HepG2 (cell line): Measurements from ENCODE around the gene TSGA10IP. TPM values are rescaled to one million over a fixed set of nuclear protein-coding genes. Genes with fewer than 3 reads are reported as not detected.

Experiments
- FOXJ3 ChIP-seq: sonication (generic); formaldehyde crosslinking; IDR thresholded peaks from 2 replicates; pipeline ENCODE4 v1.4.0; 2020; ENCODE audit warnings: missing genetic modification reagents, mild to moderate bottlenecking, borderline replicate concordance
- HMGXB4 ChIP-seq, 2 experiments: sonication (generic) in 1 of 2; formaldehyde crosslinking in 1 of 2; IDR thresholded peaks; 2 replicates each; pipeline versions ENCODE4 v1.4.0 to v1.6.1; 2018 to 2020; ENCODE audit warnings: missing genetic modification reagents in 2 of 2, borderline replicate concordance in 1 of 2, low read depth in 1 of 2, mild to moderate bottlenecking in 1 of 2, missing biosample characterization in 1 of 2
- KDM2A ChIP-seq: sonication (generic); formaldehyde crosslinking; IDR thresholded peaks from 2 replicates; pipeline ENCODE4 v1.4.0; 2020; ENCODE audit warnings: low read depth, missing genetic modification reagents, borderline replicate concordance
- KDM5B ChIP-seq: sonication (generic); formaldehyde crosslinking; IDR thresholded peaks from 2 replicates; pipeline ENCODE4 v1.4.0; 2020; ENCODE audit warnings: missing genetic modification reagents, mild to moderate bottlenecking, borderline replicate concordance
- MAZ ChIP-seq, 2 experiments: sonication (generic) in 1 of 2; formaldehyde crosslinking in 1 of 2; IDR thresholded peaks; 2 replicates each; pipeline versions ENCODE4 v1.5.0 to v1.6.1; 2012 to 2020; ENCODE audit warnings: low read depth in 2 of 2, mild to moderate bottlenecking in 2 of 2, borderline replicate concordance in 1 of 2, improper control_type of control experiment in 1 of 2, low read length in 1 of 2, missing genetic modification reagents in 1 of 2, moderate library complexity in 1 of 2
- MXD1 ChIP-seq: sonication (generic); formaldehyde crosslinking; IDR thresholded peaks from 2 replicates; pipeline ENCODE4 v1.4.0; 2020; ENCODE audit warnings: mild to moderate bottlenecking, missing genetic modification reagents
- NCOA5 ChIP-seq: sonication (generic); formaldehyde crosslinking; IDR thresholded peaks from 2 replicates; pipeline ENCODE4 v1.4.0; 2020; ENCODE audit warnings: missing genetic modification reagents
- NFATC3 ChIP-seq: sonication (generic); formaldehyde crosslinking; IDR thresholded peaks from 2 replicates; pipeline ENCODE4 v1.5.1; 2020; ENCODE audit warnings: mild to moderate bottlenecking, missing genetic modification reagents
- PBX3 ChIP-seq: sonication (generic); formaldehyde crosslinking; IDR thresholded peaks from 2 replicates; pipeline ENCODE4 v1.8.1; 2023; ENCODE audit warnings: missing genetic modification reagents, inconsistent platforms, borderline replicate concordance
- SP1 ChIP-seq, 2 experiments: fragments of 450-650 bp in 1 of 2; sonication (generic) in 1 of 2; formaldehyde crosslinking in 1 of 2; IDR thresholded peaks; 2 replicates each; pipeline versions ENCODE4 v1.4.0 to v1.6.1; 2016 to 2020; ENCODE audit warnings: missing genetic modification reagents in 1 of 2
- SP140L ChIP-seq: sonication (generic); formaldehyde crosslinking; IDR thresholded peaks from 2 replicates; pipeline ENCODE4 v1.4.0; 2020; ENCODE audit warnings: missing genetic modification reagents, borderline replicate concordance
- TRAFD1 ChIP-seq: sonication (generic); formaldehyde crosslinking; IDR thresholded peaks from 2 replicates; pipeline ENCODE4 v1.5.1; 2020; ENCODE audit warnings: missing genetic modification reagents, mild to moderate bottlenecking, borderline replicate concordance
- ZBTB8A ChIP-seq: sonication (generic); formaldehyde crosslinking; IDR thresholded peaks from 2 replicates; pipeline ENCODE4 v1.4.0; 2020; ENCODE audit warnings: mild to moderate bottlenecking, low read depth, missing genetic modification reagents, borderline replicate concordance
- ZMAT3 ChIP-seq: sonication (generic); formaldehyde crosslinking; conservative IDR thresholded peaks from 2 replicates; pipeline ENCODE4 v1.7.0; 2021; ENCODE audit warnings: missing genetic modification reagents
- ZNF33A ChIP-seq: sonication (generic); formaldehyde crosslinking; IDR thresholded peaks from 2 replicates; pipeline ENCODE4 v1.5.1; 2020; ENCODE audit warnings: missing genetic modification reagents, mild to moderate bottlenecking, moderate library complexity, borderline replicate concordance
- ZNF816 ChIP-seq: sonication (generic); formaldehyde crosslinking; IDR thresholded peaks from 2 replicates; pipeline ENCODE4 v1.8.0; 2022; ENCODE audit warnings: missing genetic modification reagents, mild to moderate bottlenecking, borderline replicate concordance
- polyA plus RNA-seq, 8 experiments: library from polyadenylated mRNA; depleted of rRNA in 3 of 8; stranded (reverse) in 7 of 8; unstranded in 1 of 8; fragments of >200 nt; fragmentation: Illumina TruSeq in 4 of 8; extraction: Trizol in 4 of 8; gene quantifications; 2 replicates each; pipeline versions ENCODE4 v1.2.1 to v1.2.3, GENCODE V29; 2011 to 2016; ENCODE audit warnings: low read depth in 4 of 8, missing spikeins in 1 of 8, mixed read lengths in 1 of 8; ENCODE audit not compliant: insufficient read depth in 1 of 8
- total RNA-seq, 5 experiments: library from RNA; depleted of rRNA; stranded (reverse); fragments of >200 nt; fragmentation: Illumina TruSeq; extraction: Trizol; gene quantifications; 2 replicates each; pipeline ENCODE4 v1.2.3, GENCODE V29; 2016; ENCODE audit warnings: low read depth in 1 of 5
- TF ChIP-seq, protein P1 (sequence below): sonication (generic); formaldehyde crosslinking; IDR thresholded peaks from 2 replicates; pipeline ENCODE4 v1.4.0; 2020; ENCODE audit warnings: mild to moderate bottlenecking, missing genetic modification reagents
- TF ChIP-seq, protein P2 (sequence below): sonication (generic); formaldehyde crosslinking; IDR thresholded peaks from 2 replicates; pipeline ENCODE4 v1.4.0; 2020; ENCODE audit warnings: missing genetic modification reagents

TSGA10IP gene
- total and polyA plus RNA-seq, 2 of the 13 experiments (the other 11 are each of a cell fraction or from before 2014, with no cell fraction given): not detected

DNA sequence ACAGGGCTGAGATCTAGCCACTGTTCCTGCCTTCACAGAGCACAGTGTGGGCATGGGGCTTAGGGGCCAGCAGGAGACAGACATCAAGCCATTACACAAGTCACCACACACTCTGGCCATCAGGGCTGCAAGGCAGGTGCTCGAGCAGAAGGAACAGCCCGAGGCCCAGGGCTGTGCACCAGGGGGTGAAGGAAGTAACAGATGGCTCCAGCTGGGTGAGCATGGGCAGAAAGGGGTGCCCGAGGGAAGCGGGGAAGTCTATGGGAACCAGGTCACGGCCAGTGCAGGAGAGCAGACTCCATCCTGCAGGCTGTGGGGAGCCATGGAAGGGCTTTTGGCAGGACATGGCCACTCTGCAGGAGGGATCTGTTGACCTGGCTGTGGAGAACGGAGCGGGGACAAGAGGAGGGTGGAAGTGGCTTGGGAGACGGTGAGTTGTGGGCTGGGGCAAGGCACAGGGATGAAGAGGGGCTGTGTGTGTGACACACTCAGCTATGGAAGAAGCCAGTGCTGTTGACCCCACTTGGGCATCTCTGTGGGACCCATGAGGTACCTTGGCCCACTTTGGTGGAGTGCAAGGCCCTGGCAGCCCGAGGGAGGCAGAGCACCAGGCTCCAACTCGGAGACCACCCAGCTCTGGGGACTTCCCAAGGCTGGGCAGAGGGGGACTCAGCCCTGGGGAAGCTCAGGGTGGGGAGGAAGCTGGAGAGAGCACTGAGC is 30.0 kb upstream of the TSGA10IP start (continued):
- TF ChIP-seq SP1 (IDR thresholded peaks at IDR 0.05): no peak
- no peak for TF ChIP-seq SP1 (CRISPR knock-in tag; IDR thresholded peaks at IDR 0.05)
- no peak for TF ChIP-seq ZBTB8A
- no peak for TF ChIP-seq MAZ (IDR thresholded peaks at IDR 0.05; ENCODE audit: borderline replicate concordance, low read depth, low read length)
- TF ChIP-seq MAZ (CRISPR knock-in tag; IDR thresholded peaks at IDR 0.05; ENCODE audit: low read depth): no peak
- TF ChIP-seq FOXJ3 (CRISPR knock-in tag): no peak
- TF ChIP-seq NFATC3 (CRISPR knock-in tag): no peak
- TF ChIP-seq KDM5B: 0 out of 2 replicates have a peak, but pooled peaks have one; percentile 5
- no peak for TF ChIP-seq NCOA5 (CRISPR knock-in tag)
- TF ChIP-seq HMGXB4 (CRISPR knock-in tag; IDR thresholded peaks at IDR 0.05; ENCODE audit: borderline replicate concordance in 1 of 2, low read depth in 1 of 2): peak in 1 of 2 experiments; percentile 27; a peak in 1 of 4 replicates
- no peak for TF ChIP-seq KDM2A (CRISPR knock-in tag)
- TF ChIP-seq ZMAT3: no peak
- TF ChIP-seq, protein P1, sequence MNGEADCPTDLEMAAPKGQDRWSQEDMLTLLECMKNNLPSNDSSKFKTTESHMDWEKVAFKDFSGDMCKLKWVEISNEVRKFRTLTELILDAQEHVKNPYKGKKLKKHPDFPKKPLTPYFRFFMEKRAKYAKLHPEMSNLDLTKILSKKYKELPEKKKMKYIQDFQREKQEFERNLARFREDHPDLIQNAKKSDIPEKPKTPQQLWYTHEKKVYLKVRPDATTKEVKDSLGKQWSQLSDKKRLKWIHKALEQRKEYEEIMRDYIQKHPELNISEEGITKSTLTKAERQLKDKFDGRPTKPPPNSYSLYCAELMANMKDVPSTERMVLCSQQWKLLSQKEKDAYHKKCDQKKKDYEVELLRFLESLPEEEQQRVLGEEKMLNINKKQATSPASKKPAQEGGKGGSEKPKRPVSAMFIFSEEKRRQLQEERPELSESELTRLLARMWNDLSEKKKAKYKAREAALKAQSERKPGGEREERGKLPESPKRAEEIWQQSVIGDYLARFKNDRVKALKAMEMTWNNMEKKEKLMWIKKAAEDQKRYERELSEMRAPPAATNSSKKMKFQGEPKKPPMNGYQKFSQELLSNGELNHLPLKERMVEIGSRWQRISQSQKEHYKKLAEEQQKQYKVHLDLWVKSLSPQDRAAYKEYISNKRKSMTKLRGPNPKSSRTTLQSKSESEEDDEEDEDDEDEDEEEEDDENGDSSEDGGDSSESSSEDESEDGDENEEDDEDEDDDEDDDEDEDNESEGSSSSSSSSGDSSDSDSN (CRISPR knock-in tag): no peak
- no peak for TF ChIP-seq TRAFD1 (CRISPR knock-in tag)
- TF ChIP-seq SP140L (CRISPR knock-in tag): no peak
- TF ChIP-seq ZNF33A (CRISPR knock-in tag): no peak
- TF ChIP-seq, protein P2, sequence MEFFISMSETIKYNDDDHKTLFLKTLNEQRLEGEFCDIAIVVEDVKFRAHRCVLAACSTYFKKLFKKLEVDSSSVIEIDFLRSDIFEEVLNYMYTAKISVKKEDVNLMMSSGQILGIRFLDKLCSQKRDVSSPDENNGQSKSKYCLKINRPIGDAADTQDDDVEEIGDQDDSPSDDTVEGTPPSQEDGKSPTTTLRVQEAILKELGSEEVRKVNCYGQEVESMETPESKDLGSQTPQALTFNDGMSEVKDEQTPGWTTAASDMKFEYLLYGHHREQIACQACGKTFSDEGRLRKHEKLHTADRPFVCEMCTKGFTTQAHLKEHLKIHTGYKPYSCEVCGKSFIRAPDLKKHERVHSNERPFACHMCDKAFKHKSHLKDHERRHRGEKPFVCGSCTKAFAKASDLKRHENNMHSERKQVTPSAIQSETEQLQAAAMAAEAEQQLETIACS: no peak
- TF ChIP-seq ZNF816: no peak
- peak; percentile 23; the same call in 1 of the 2 replicates for TF ChIP-seq MXD1 (CRISPR knock-in tag)
- no peak for TF ChIP-seq PBX3
